ENCODE data around the gene SBF2. TPM values are rescaled to one million over a fixed set of nuclear protein-coding genes. Genes with fewer than 3 reads are reported as not detected.

Gene SBF2
- total and polyA plus RNA-seq, 2 donors: 8.1 to 10.2 TPM

GRCh38 chr11:9858218-9858617, 435.8 kb downstream of the SBF2 start:
- H3K4me1 ChIP-seq (ENCODE audit: control insufficient read depth in 2 of 2, insufficient read depth in 2 of 2, low read length in 2 of 2): peaks cover 2 to 3% of the 10 kb centered on the region in 2 donors
- DNase-seq (ENCODE audit: low read depth in 6 of 9, low spot score in 9 of 9): no peak
- 82% methylated on average over 4 of the region's 4 CpGs for WGBS
- H3K27ac ChIP-seq (ENCODE audit: low read depth in 1 of 2, low read length in 1 of 2): no peak overlapping the region
- no peaks in the 10 kb centered on the region for H3K9me3 ChIP-seq (ENCODE audit: control insufficient read depth in 2 of 2, insufficient read depth in 1 of 2, low read length in 1 of 2)
- no peaks in the 10 kb centered on the region for H3K27me3 ChIP-seq (ENCODE audit: control insufficient read depth in 2 of 2, insufficient read depth in 1 of 2, low read length in 1 of 2)
- H3K36me3 ChIP-seq (ENCODE audit: control insufficient read depth in 2 of 2, insufficient read depth in 2 of 2, low read length in 1 of 2): peaks cover 0 to 4% of the 10 kb centered on the region in 2 donors
- no peak overlapping the region for H3K4me3 ChIP-seq (ENCODE audit: low read length in 2 of 2)

- Histone ChIP-seq H3K27me3 (ENCODE audit: control insufficient read depth in 2 of 2, insufficient read depth in 1 of 2, low read length in 1 of 2) (no peaks in the 10 kb centered on the region), H3K36me3 (ENCODE audit: control insufficient read depth in 2 of 2, insufficient read depth in 2 of 2, low read length in 1 of 2) (peaks cover 0 to 4% of the 10 kb centered on the region in 2 donors), H3K4me1 (ENCODE audit: control insufficient read depth in 2 of 2, insufficient read depth in 2 of 2, low read length in 2 of 2) (peaks cover 2 to 3% of the 10 kb centered on the region in 2 donors), H3K9me3 (ENCODE audit: control insufficient read depth in 2 of 2, insufficient read depth in 1 of 2, low read length in 1 of 2) (no peaks in the 10 kb centered on the region), H3K27ac (ENCODE audit: low read depth in 1 of 2, low read length in 1 of 2) (no peak overlapping the region), H3K4me3 (ENCODE audit: low read length in 2 of 2) (no peak overlapping the region)
- 98% methylated on average over 2 of the region's 2 CpGs for WGBS
- no peak for DNase-seq (ENCODE audit: low read depth in 6 of 9, low spot score in 9 of 9)
Observed at GRCh38 chr11:9855579-9856287, 438.3 kb downstream of the SBF2 start.

- Histone ChIP-seq H3K36me3 (ENCODE audit: control insufficient read depth in 2 of 2, insufficient read depth in 2 of 2, low read length in 1 of 2) (peaks cover 0 to 4% of the 10 kb centered on the region in 2 donors), H3K4me1 (ENCODE audit: control insufficient read depth in 2 of 2, insufficient read depth in 2 of 2, low read length in 2 of 2) (peaks cover 2 to 3% of the 10 kb centered on the region in 2 donors), H3K4me3 (ENCODE audit: low read length in 2 of 2) (no peak overlapping the region), H3K9me3 (ENCODE audit: control insufficient read depth in 2 of 2, insufficient read depth in 1 of 2, low read length in 1 of 2) (no peaks in the 10 kb centered on the region), H3K27ac (ENCODE audit: low read depth in 1 of 2, low read length in 1 of 2) (no peak overlapping the region), H3K27me3 (ENCODE audit: control insufficient read depth in 2 of 2, insufficient read depth in 1 of 2, low read length in 1 of 2) (no peaks in the 10 kb centered on the region)
- 99% methylated on average over 1 of the region's 1 CpG for WGBS
- no peak for DNase-seq (ENCODE audit: low read depth in 6 of 9, low spot score in 9 of 9)
Observed at GRCh38 chr11:9853929-9854552, 440.0 kb downstream of the SBF2 start.

- Histone ChIP-seq H3K27ac (ENCODE audit: low read depth in 1 of 2, low read length in 1 of 2) (no peak overlapping the region), H3K4me1 (ENCODE audit: control insufficient read depth in 2 of 2, insufficient read depth in 2 of 2, low read length in 2 of 2) (no peaks in the 10 kb centered on the region), H3K4me3 (ENCODE audit: low read length in 2 of 2) (no peak overlapping the region), H3K36me3 (ENCODE audit: control insufficient read depth in 2 of 2, insufficient read depth in 2 of 2, low read length in 1 of 2) (peaks cover 0 to 4% of the 10 kb centered on the region in 2 donors), H3K27me3 (ENCODE audit: control insufficient read depth in 2 of 2, insufficient read depth in 1 of 2, low read length in 1 of 2) (no peaks in the 10 kb centered on the region), H3K9me3 (ENCODE audit: control insufficient read depth in 2 of 2, insufficient read depth in 1 of 2, low read length in 1 of 2) (no peaks in the 10 kb centered on the region)
- DNase-seq (ENCODE audit: low read depth in 6 of 9, low spot score in 9 of 9): no peak
- WGBS: 97% methylated on average over 2 of the region's 2 CpGs
Observed at GRCh38 chr11:9852465-9852864, 441.6 kb downstream of the SBF2 start.

GRCh38 chr11:9851366-9851765, 442.7 kb downstream of the SBF2 start:
- Histone ChIP-seq H3K4me3 (ENCODE audit: low read length in 2 of 2) (no peak overlapping the region), H3K36me3 (ENCODE audit: control insufficient read depth in 2 of 2, insufficient read depth in 2 of 2, low read length in 1 of 2) (peaks cover 0 to 8% of the 10 kb centered on the region in 2 donors), H3K27ac (ENCODE audit: low read depth in 1 of 2, low read length in 1 of 2) (no peak overlapping the region), H3K4me1 (ENCODE audit: control insufficient read depth in 2 of 2, insufficient read depth in 2 of 2, low read length in 2 of 2) (no peaks in the 10 kb centered on the region), H3K27me3 (ENCODE audit: control insufficient read depth in 2 of 2, insufficient read depth in 1 of 2, low read length in 1 of 2) (no peaks in the 10 kb centered on the region), H3K9me3 (ENCODE audit: control insufficient read depth in 2 of 2, insufficient read depth in 1 of 2, low read length in 1 of 2) (no peaks in the 10 kb centered on the region)
- no peak for DNase-seq (ENCODE audit: low read depth in 6 of 9, low spot score in 9 of 9)
- 73% methylated on average over 4 of the region's 4 CpGs for WGBS

GRCh38 chr11:9850224-9850895, 443.7 kb downstream of the SBF2 start:
- Histone ChIP-seq H3K36me3 (ENCODE audit: control insufficient read depth in 2 of 2, insufficient read depth in 2 of 2, low read length in 1 of 2) (peaks cover 4 to 5% of the 10 kb centered on the region in 2 donors), H3K4me1 (ENCODE audit: control insufficient read depth in 2 of 2, insufficient read depth in 2 of 2, low read length in 2 of 2) (no peaks in the 10 kb centered on the region), H3K9me3 (ENCODE audit: control insufficient read depth in 2 of 2, insufficient read depth in 1 of 2, low read length in 1 of 2) (no peaks in the 10 kb centered on the region), H3K27me3 (ENCODE audit: control insufficient read depth in 2 of 2, insufficient read depth in 1 of 2, low read length in 1 of 2) (no peaks in the 10 kb centered on the region), H3K27ac (ENCODE audit: low read depth in 1 of 2, low read length in 1 of 2) (no peak overlapping the region), H3K4me3 (ENCODE audit: low read length in 2 of 2) (no peak overlapping the region)
- WGBS: 97% methylated on average over 1 of the region's 1 CpG
- no peak for DNase-seq (ENCODE audit: low read depth in 6 of 9, low spot score in 9 of 9)

GRCh38 chr11:9849389-9849788, 444.6 kb downstream of the SBF2 start:
- Histone ChIP-seq H3K9me3 (ENCODE audit: control insufficient read depth in 2 of 2, insufficient read depth in 1 of 2, low read length in 1 of 2) (no peaks in the 10 kb centered on the region), H3K4me3 (ENCODE audit: low read length in 2 of 2) (no peak overlapping the region), H3K36me3 (ENCODE audit: control insufficient read depth in 2 of 2, insufficient read depth in 2 of 2, low read length in 1 of 2) (peaks cover 4 to 5% of the 10 kb centered on the region in 2 donors), H3K27ac (ENCODE audit: low read depth in 1 of 2, low read length in 1 of 2) (no peak overlapping the region), H3K4me1 (ENCODE audit: control insufficient read depth in 2 of 2, insufficient read depth in 2 of 2, low read length in 2 of 2) (no peaks in the 10 kb centered on the region), H3K27me3 (ENCODE audit: control insufficient read depth in 2 of 2, insufficient read depth in 1 of 2, low read length in 1 of 2) (no peaks in the 10 kb centered on the region)
- 95% methylated on average over 1 of the region's 1 CpG for WGBS
- DNase-seq (ENCODE audit: low read depth in 6 of 9, low spot score in 9 of 9): no peak

GRCh38 chr11:9847636-9848035, 446.4 kb downstream of the SBF2 start:
- peaks cover 4 to 5% of the 10 kb centered on the region in 2 donors for H3K36me3 ChIP-seq (ENCODE audit: control insufficient read depth in 2 of 2, insufficient read depth in 2 of 2, low read length in 1 of 2)
- 58% methylated on average over 3 of the region's 3 CpGs for WGBS

GRCh38 chr11:9842923-9843322, 451.1 kb downstream of the SBF2 start:
- 97% methylated on average over 2 of the region's 2 CpGs for WGBS
- no peak for DNase-seq (ENCODE audit: low read depth in 6 of 9, low spot score in 9 of 9)
- H3K27ac ChIP-seq (ENCODE audit: low read depth in 1 of 2, low read length in 1 of 2): no peak overlapping the region
- H3K4me3 ChIP-seq (ENCODE audit: low read length in 2 of 2): no peak overlapping the region
- H3K9me3 ChIP-seq (ENCODE audit: control insufficient read depth in 2 of 2, insufficient read depth in 1 of 2, low read length in 1 of 2): no peaks in the 10 kb centered on the region
- H3K36me3 ChIP-seq (ENCODE audit: control insufficient read depth in 2 of 2, insufficient read depth in 2 of 2, low read length in 1 of 2): peaks cover 4 to 5% of the 10 kb centered on the region in 2 donors
- no peaks in the 10 kb centered on the region for H3K27me3 ChIP-seq (ENCODE audit: control insufficient read depth in 2 of 2, insufficient read depth in 1 of 2, low read length in 1 of 2)
- no peaks in the 10 kb centered on the region for H3K4me1 ChIP-seq (ENCODE audit: control insufficient read depth in 2 of 2, insufficient read depth in 2 of 2, low read length in 2 of 2)

More at GRCh38 chr11:9847636-9848035, 446.4 kb downstream of the SBF2 start:
- Histone ChIP-seq H3K9me3 (ENCODE audit: control insufficient read depth in 2 of 2, insufficient read depth in 1 of 2, low read length in 1 of 2) (no peaks in the 10 kb centered on the region), H3K27ac (ENCODE audit: low read depth in 1 of 2, low read length in 1 of 2) (no peak overlapping the region), H3K4me1 (ENCODE audit: control insufficient read depth in 2 of 2, insufficient read depth in 2 of 2, low read length in 2 of 2) (no peaks in the 10 kb centered on the region), H3K4me3 (ENCODE audit: low read length in 2 of 2) (no peak overlapping the region), H3K27me3 (ENCODE audit: control insufficient read depth in 2 of 2, insufficient read depth in 1 of 2, low read length in 1 of 2) (no peaks in the 10 kb centered on the region)
- no peak for DNase-seq (ENCODE audit: low read depth in 6 of 9, low spot score in 9 of 9)

Measured in thymus (tissue), 11 donors.